ENCODE data around the gene C10orf67. TPM values are rescaled to one million over a fixed set of nuclear protein-coding genes. Genes with fewer than 3 reads are reported as not detected.

The C10orf67 gene
- total RNA-seq (ENCODE audit: low replicate concordance) = not detected in 2 replicates

DNA sequence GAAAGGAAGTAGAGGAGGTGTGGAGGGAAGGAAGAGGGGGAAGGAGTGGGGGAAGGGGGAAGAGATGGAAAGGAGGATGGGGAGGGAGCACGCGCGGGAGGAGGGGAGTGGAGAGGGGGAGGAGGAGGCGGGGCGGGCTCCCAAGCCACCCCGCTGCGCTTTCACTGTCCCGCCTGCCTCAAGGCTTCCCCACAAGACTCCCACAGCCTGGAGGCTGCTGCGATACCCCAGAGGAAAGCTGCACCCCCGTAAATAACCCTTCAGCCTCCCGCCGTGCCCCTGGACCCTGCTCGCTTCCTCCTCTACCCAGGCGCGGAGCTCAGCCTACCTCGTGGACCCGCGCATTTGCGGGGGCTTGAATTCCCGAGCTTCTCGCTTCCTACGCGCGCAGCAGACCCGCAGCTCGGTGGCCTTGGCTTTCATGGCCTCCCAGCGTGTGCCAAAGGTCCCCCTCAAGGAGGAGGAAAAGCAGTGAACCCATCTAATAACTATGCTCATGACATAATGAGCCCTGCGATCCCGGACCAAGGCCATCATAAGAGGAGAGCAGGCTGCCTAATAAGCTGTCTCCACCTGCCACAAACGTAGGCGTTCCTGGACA, at the start of gene C10orf67:
TSS of gene C10orf67 (minus strand) at position 557 of the 601 bp plus-strand sequence. CDS start at position 534, 23 bp downstream.

DNA sequence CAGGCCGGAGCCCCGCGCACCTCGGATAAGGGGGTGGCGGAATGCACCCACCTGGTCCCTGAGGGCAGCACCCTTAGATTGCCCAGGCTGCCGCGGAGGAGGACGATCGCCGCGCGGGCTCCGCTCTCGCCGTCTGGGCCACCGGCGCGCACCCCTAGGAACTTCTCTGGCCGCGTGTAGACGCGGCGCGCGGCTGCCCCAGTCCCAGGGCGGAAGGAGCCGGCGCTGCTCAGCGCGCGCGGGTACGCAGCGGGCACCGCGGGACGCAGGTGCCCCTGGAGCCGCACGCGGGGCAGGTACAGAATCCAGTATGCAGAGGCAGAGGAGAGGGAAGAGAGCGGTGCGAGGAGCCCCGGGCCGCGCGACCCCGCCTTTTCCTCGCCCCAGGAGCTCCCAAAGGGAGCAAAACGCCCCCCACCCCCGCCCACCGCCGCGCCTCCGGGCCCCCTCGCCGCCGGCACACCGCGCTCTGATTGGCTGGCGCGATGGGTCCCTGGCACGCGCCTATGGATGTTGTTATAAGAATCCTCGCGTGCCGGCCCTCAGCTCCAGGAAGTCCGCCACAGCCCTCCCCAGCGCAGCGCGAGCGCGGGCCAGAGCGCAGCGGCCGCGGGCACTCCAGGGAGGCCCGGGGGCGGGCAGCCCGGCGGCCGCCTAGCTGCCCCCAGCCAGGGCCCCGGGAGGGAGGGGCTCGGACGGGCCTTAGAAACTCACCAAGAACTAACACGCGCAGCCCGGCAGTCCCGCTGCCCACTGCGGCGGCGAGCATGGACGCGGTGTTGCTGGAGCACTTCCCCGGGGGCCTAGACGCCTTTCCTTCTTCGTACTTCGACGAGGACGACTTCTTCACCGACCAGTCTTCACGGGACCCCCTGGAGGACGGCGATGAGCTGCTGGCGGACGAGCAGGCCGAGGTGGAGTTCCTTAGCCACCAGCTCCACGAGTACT, 152.6 kb downstream of the C10orf67 start, which contains the start of gene PTF1A:
TSS of gene PTF1A (plus strand) at position 549 of the 948 bp plus-strand sequence. CDS start at position 768, 219 bp downstream.

Other genes starting within 250 kb of the C10orf67 start
- 15.1 and 20.9 TPM in 2 replicates for gene MSRB2, start 249.2 kb downstream of the C10orf67 start, total RNA-seq (ENCODE audit: low replicate concordance)
- gene PTF1A, start 152.5 kb downstream of the C10orf67 start, total RNA-seq (ENCODE audit: low replicate concordance) = not detected in 2 replicates
- 3.7 and 5.9 TPM in 2 replicates for gene OTUD1, start 94.3 kb upstream of the C10orf67 start, total RNA-seq (ENCODE audit: low replicate concordance)